ENCODE measurements around the gene TSC1.

GRCh38 chr9:132854832-132855231, 89.6 kb downstream of the TSC1 start:
- TF ChIP-seq CTCF (IDR thresholded peaks at IDR 0.05) (no peak), POLR2A (IDR thresholded peaks at IDR 0.05) (no peak), POLR2AphosphoS5 (IDR thresholded peaks at IDR 0.05) (no peak)

Data from prostate gland (tissue), 2 donors.